H1 (cell line): Measurements from ENCODE around the gene KCNH1. TPM values are rescaled to one million over a fixed set of nuclear protein-coding genes. Genes with fewer than 3 reads are reported as not detected.

Source experiments
- CTCF ChIA-PET: fragments of 300-600 bp; sonication (Branson Sonifier 250); formaldehyde crosslinking; loops from one replicate; lab custom pipeline; 2021; ENCODE audit not compliant: partially characterized antibody; lab: Charles Lee
- POLR2A ChIA-PET: fragments of 300-600 bp; sonication (Branson Sonifier 250); formaldehyde crosslinking; loops from one replicate; lab custom pipeline; 2021; ENCODE audit warnings: inconsistent platforms; ENCODE audit not compliant: partially characterized antibody; lab: Charles Lee
- DNase-seq, 2 experiments: peaks; one replicate each; pipeline versions ENCODE4 v3.0.0 to v3.0.0-alpha.2; 2010 to 2022; ENCODE audit warnings: low spot score in 2 of 2, low read depth in 1 of 2, mixed read lengths in 1 of 2
- FAIRE-seq: peaks from 2 replicates; lab custom pipeline; 2011; peaks lifted over from hg19 to GRCh38; lab: Jason Lieb, UNC
- H2AFZ ChIP-seq: 2 replicates; pipeline ENCODE4 v1.8.1; 2012; ENCODE audit warnings: low read length, inconsistent platforms
- H2AK5ac ChIP-seq: 2 replicates; pipeline ENCODE4 v1.6.1; 2013; ENCODE audit warnings: low read depth, low read length
- H2BK120ac ChIP-seq: replicated peaks from 2 replicates; pipeline ENCODE3; 2013; ENCODE audit warnings: low read depth, low read length, inconsistent platforms
- H2BK12ac ChIP-seq: 2 replicates; pipeline ENCODE4 v1.6.1; 2013; ENCODE audit warnings: low read depth, low read length
- H2BK15ac ChIP-seq: 2 replicates; pipeline ENCODE4 v1.6.1; 2013; ENCODE audit warnings: low read length
- H2BK20ac ChIP-seq: 2 replicates; pipeline ENCODE4 v1.6.1; 2013; ENCODE audit warnings: low read length
- H2BK5ac ChIP-seq: 2 replicates; pipeline ENCODE4 v1.6.1; 2013; ENCODE audit warnings: low read depth, low read length
- H3K14ac ChIP-seq: 2 replicates; pipeline ENCODE4 v1.6.1; 2013; ENCODE audit warnings: inconsistent platforms; ENCODE audit not compliant: insufficient read length
- H3K18ac ChIP-seq: 2 replicates; pipeline ENCODE4 v1.6.1; 2013; ENCODE audit warnings: low read length; ENCODE audit errors: extremely low read depth
- H3K23ac ChIP-seq: 2 replicates; pipeline ENCODE4 v1.6.1; 2013; ENCODE audit warnings: inconsistent platforms; ENCODE audit not compliant: insufficient read length
- H3K23me2 ChIP-seq: 2 replicates; pipeline ENCODE4 v1.6.1; 2013; ENCODE audit warnings: low read depth, low read length
- H3K27ac ChIP-seq: 2 replicates; pipeline ENCODE4 v1.6.1; 2011; ENCODE audit warnings: low read depth, low read length, inconsistent platforms
- H3K27me3 ChIP-seq, 4 experiments: replicated peaks in 1 of 4; 1 replicate in 1 of 4; 2 replicates in 3 of 4; pipeline versions ENCODE4 v1.6.1 to v1.8.1; 2011 to 2013; ENCODE audit warnings: low read length in 3 of 4, mild to moderate bottlenecking in 3 of 4, inconsistent platforms in 2 of 4, mixed read lengths in 2 of 4, moderate library complexity in 1 of 4; ENCODE audit not compliant: control insufficient read depth in 3 of 4, insufficient read depth in 3 of 4; ENCODE audit errors: extremely low read depth in 1 of 4
- H3K36me3 ChIP-seq, 4 experiments: 2 replicates each; pipeline versions ENCODE4 v1.6.1 to v1.8.1; 2011 to 2013; ENCODE audit warnings: mild to moderate bottlenecking in 4 of 4, low read length in 3 of 4, moderate library complexity in 2 of 4, control low read depth in 1 of 4, inconsistent platforms in 1 of 4; ENCODE audit not compliant: insufficient read depth in 4 of 4, control insufficient read depth in 2 of 4
- H3K4ac ChIP-seq: replicated peaks from 2 replicates; pipeline ENCODE3; 2013; ENCODE audit warnings: low read length, low read depth, mixed read lengths, inconsistent platforms; ENCODE audit not compliant: insufficient read length
- H3K4me1 ChIP-seq, 4 experiments: replicated peaks in 1 of 4; 1 replicate in 1 of 4; 2 replicates in 3 of 4; pipeline versions ENCODE4 v1.6.1 to v1.8.1; 2011 to 2013; ENCODE audit warnings: low read length in 3 of 4, inconsistent platforms in 2 of 4, mixed read lengths in 1 of 4; ENCODE audit not compliant: insufficient read depth in 4 of 4, control insufficient read depth in 3 of 4
- H3K4me2 ChIP-seq, 2 experiments: 2 replicates each; pipeline versions ENCODE4 v1.6.1 to v1.8.1; 2011 to 2013; ENCODE audit warnings: low read depth in 2 of 2, low read length in 2 of 2, control low read depth in 1 of 2, inconsistent platforms in 1 of 2, mild to moderate bottlenecking in 1 of 2; ENCODE audit not compliant: insufficient read depth in 1 of 2
- H3K4me3 ChIP-seq, 4 experiments: fragments of 200-600, 300-600 bp in 1 of 4; sonication (generic), shearing (Covaris generic), sonication (Bioruptor Twin) in 1 of 4; 2 replicates each; pipeline versions ENCODE4 v1.5.1 to v1.8.1; 2011 to 2016; ENCODE audit warnings: low read length in 4 of 4, low read depth in 3 of 4, control low read depth in 2 of 4, inconsistent platforms in 2 of 4, mild to moderate bottlenecking in 2 of 4, mixed read lengths in 1 of 4, moderate library complexity in 1 of 4; ENCODE audit not compliant: insufficient read depth in 2 of 4; ENCODE audit errors: extremely low read depth in 1 of 4
- H3K56ac ChIP-seq: replicated peaks from 2 replicates; pipeline ENCODE3; 2013; ENCODE audit warnings: low read depth, mild to moderate bottlenecking, mixed read lengths, low read length, inconsistent platforms; ENCODE audit not compliant: insufficient read length
- H3K79me1 ChIP-seq: 2 replicates; pipeline ENCODE4 v1.6.1; 2013; ENCODE audit warnings: low read depth, low read length, control low read depth
- H3K79me2 ChIP-seq, 2 experiments: 2 replicates each; pipeline versions ENCODE4 v1.6.1 to v1.8.1; 2012 to 2013; ENCODE audit warnings: low read length in 2 of 2, mild to moderate bottlenecking in 2 of 2, inconsistent platforms in 1 of 2; ENCODE audit not compliant: insufficient read depth in 2 of 2, control insufficient read depth in 1 of 2
- H3K9ac ChIP-seq, 4 experiments: replicated peaks in 1 of 4; 1 replicate in 1 of 4; 2 replicates in 3 of 4; pipeline versions ENCODE4 v1.6.1 to v1.8.1; 2011 to 2013; ENCODE audit warnings: low read depth in 3 of 4, low read length in 3 of 4, control low read depth in 2 of 4, mild to moderate bottlenecking in 2 of 4, moderate library complexity in 2 of 4, inconsistent platforms in 1 of 4; ENCODE audit errors: extremely low read depth in 1 of 4
- H3K9me3 ChIP-seq, 2 experiments: 2 replicates each; pipeline versions ENCODE4 v1.6.1 to v1.8.1; 2012 to 2013; ENCODE audit warnings: mild to moderate bottlenecking in 2 of 2, moderate library complexity in 2 of 2, control low read depth in 1 of 2, inconsistent platforms in 1 of 2, low read depth in 1 of 2, low read length in 1 of 2, mixed read lengths in 1 of 2; ENCODE audit not compliant: insufficient read depth in 2 of 2
- H4K20me1 ChIP-seq, 2 experiments: replicated peaks in 1 of 2; 2 replicates each; pipeline versions ENCODE3 to v1.8.1; 2011 to 2013; ENCODE audit warnings: inconsistent platforms in 2 of 2, low read length in 2 of 2, mild to moderate bottlenecking in 1 of 2; ENCODE audit not compliant: insufficient read depth in 2 of 2, control insufficient read depth in 1 of 2
- H4K5ac ChIP-seq: 2 replicates; pipeline ENCODE4 v1.6.1; 2013; ENCODE audit warnings: low read length, low read depth, mixed read lengths, inconsistent platforms; ENCODE audit not compliant: insufficient read length
- H4K8ac ChIP-seq: 2 replicates; pipeline ENCODE4 v1.8.0; 2013; ENCODE audit warnings: mild to moderate bottlenecking, moderate library complexity, low read length, inconsistent platforms; ENCODE audit not compliant: insufficient read depth; ENCODE audit errors: extremely low read depth
- H4K91ac ChIP-seq: replicated peaks from 2 replicates; pipeline ENCODE3; 2013; ENCODE audit warnings: low read length, mixed read lengths, inconsistent platforms; ENCODE audit not compliant: insufficient read length
- CBX5 ChIP-seq: fragments of 300-800, 300-1000 bp; sonication (generic); IDR thresholded peaks from 2 replicates; pipeline ENCODE4 v1.7.1; 2016; ENCODE audit warnings: antibody characterized with exemption, low read length, low read depth
- GTF2F1 ChIP-seq: IDR thresholded peaks from 2 replicates; pipeline ENCODE4 v1.6.1; 2012; ENCODE audit warnings: low read depth, low read length, improper control_type of control experiment, borderline replicate concordance
- KDM4A ChIP-seq: IDR thresholded peaks from one replicate; pipeline ENCODE4 v1.7.1; 2012; ENCODE audit warnings: low read depth, mild to moderate bottlenecking, moderate library complexity, low read length, inconsistent platforms; ENCODE audit not compliant: severe bottlenecking
- SAP30 ChIP-seq: fragments of 300-600 bp; sonication (generic); IDR thresholded peaks from 2 replicates; pipeline ENCODE4 v1.7.1; 2012; ENCODE audit warnings: low read length, moderate library complexity, mild to moderate bottlenecking, inconsistent platforms; ENCODE audit not compliant: insufficient read depth, insufficient replicate concordance
- SUZ12 ChIP-seq: fragments of 200-600 bp; sonication (generic); IDR thresholded peaks from 2 replicates; pipeline ENCODE4 v1.6.1; 2012; ENCODE audit warnings: mild to moderate bottlenecking, inconsistent platforms, low read length, moderate library complexity, mixed read lengths
- TAF7 ChIP-seq: optimal IDR thresholded peaks from 2 replicates; pipeline ENCODE3; 2011; ENCODE audit warnings: low read depth, mild to moderate bottlenecking, inconsistent platforms, low read length, moderate library complexity, borderline replicate concordance
- ZNF274 ChIP-seq: IDR thresholded peaks from 2 replicates; pipeline ENCODE4 v1.7.0; 2012; ENCODE audit warnings: low read length, borderline replicate concordance; ENCODE audit errors: extremely low read depth
- WGBS, 2 experiments: shearing (Covaris generic) in 1 of 2; methylation state at CpG; one replicate each; pipeline versions ENCODE4 v1.1.6 to v1.1.7; 2013 to 2015; ENCODE audit warnings: low lambda C conversion rate in 2 of 2, mixed read lengths in 2 of 2, inconsistent platforms in 1 of 2, low coverage in 1 of 2, missing lambda C conversion rate in 1 of 2; ENCODE audit not compliant: insufficient replicate concordance in 2 of 2, insufficient coverage in 1 of 2, insufficient read length in 1 of 2; ENCODE audit errors: extremely low coverage in 1 of 2, missing lambda C conversion rate in 1 of 2; 5-methylcytosine and 5-hydroxymethylcytosine counted together
- polyA plus RNA-seq, 7 experiments: library from polyadenylated mRNA; depleted of rRNA in 3 of 7; stranded (reverse) in 5 of 7; unstranded in 2 of 7; fragments of >200 nt in 5 of 7; fragments of 200-250 nt in 2 of 7; gene quantifications; 1 replicate in 5 of 7; 2 replicates in 1 of 7; 4 replicates in 1 of 7; pipeline versions ENCODE4 v1.2.1 to v1.2.3, GENCODE V29; 2011 to 2013; ENCODE audit warnings: missing spikeins in 2 of 7, mixed read lengths in 2 of 7
- total RNA-seq: library from RNA; stranded (reverse); fragmentation: NEBNext Ultra II Directional; extraction: Animal tissue kit (Norgen Biotek cat#: 25700); gene quantifications from 2 replicates; pipeline ENCODE4 v1.2.1, GENCODE V29; 2021

Gene KCNH1
- total and polyA plus RNA-seq, 2 of the 8 experiments (the other 6 are each of a cell fraction or from before 2014, with no cell fraction given): 0.27 to 0.34 TPM

- ChIA-PET POLR2A (no interaction called here), CTCF (no interaction called here)
- no peak overlapping the region for H3K4me2 ChIP-seq
- no peak overlapping the region for H2BK20ac ChIP-seq
- no peaks in the 10 kb centered on the region for H3K79me2 ChIP-seq
- H2BK15ac ChIP-seq: peak overlapping the region; percentile 47; the same call in 1 of the 2 replicates
- DNase-seq (no peak), FAIRE-seq (no peak)
- H2BK5ac ChIP-seq: no peak overlapping the region
- TF ChIP-seq SUZ12 (no peak), SAP30 (no peak), GTF2F1 (no peak), KDM4A (no peak), CBX5 (no peak), ZNF274 (no peak), TAF7 (no peak)
- no peaks in the 10 kb centered on the region for H3K23me2 ChIP-seq
- H3K18ac ChIP-seq: no peak overlapping the region
- H3K27ac ChIP-seq: no peak overlapping the region
- no peaks in the 10 kb centered on the region; a peak in 1 of 8 replicates for H3K36me3 ChIP-seq
- no peaks in the 10 kb centered on the region for H4K20me1 ChIP-seq
- H2BK12ac ChIP-seq: no peak overlapping the region
- no peaks in the 10 kb centered on the region for H3K9me3 ChIP-seq
- H4K8ac ChIP-seq: no peak overlapping the region
- no peaks in the 10 kb centered on the region for H3K27me3 ChIP-seq
- peak overlapping the region; percentile 41; the same call in 1 of the 2 replicates for H2AFZ ChIP-seq
- peaks cover 0 to 3% (median 0%) of the 10 kb centered on the region in 4 experiments; a peak in 2 of 7 replicates for H3K4me1 ChIP-seq
- no peak overlapping the region for H3K56ac ChIP-seq
- H3K79me1 ChIP-seq: no peaks in the 10 kb centered on the region
- no peak overlapping the region for H2BK120ac ChIP-seq
- 74% methylated on average over 4 of the region's 4 CpGs; no CpG with 5 or more reads in 1 of the 2 experiments for WGBS, 2 experiments
- no peak overlapping the region for H2AK5ac ChIP-seq
- H3K4me3 ChIP-seq: no peak overlapping the region
- H3K4ac ChIP-seq: no peak overlapping the region
- no peak overlapping the region for H4K5ac ChIP-seq
- no peak overlapping the region for H3K23ac ChIP-seq
- H3K14ac ChIP-seq: no peak overlapping the region
- no peak overlapping the region for H4K91ac ChIP-seq
- no peak overlapping the region for H3K9ac ChIP-seq
Observed at GRCh38 chr1:210917560-210918169, 216.3 kb downstream of the KCNH1 start.
